ENCODE results near the gene PSMD13. TPM values are rescaled to one million over a fixed set of nuclear protein-coding genes. Genes with fewer than 3 reads are reported as not detected.

The PSMD13 gene
- total and polyA plus RNA-seq, 2 of the 13 experiments (the other 11 are each of a cell fraction or from before 2014, with no cell fraction given), result 83.0 to 117 TPM

GRCh38 chr11:284105-285020, 47.6 kb downstream of the PSMD13 start (continued):
- TF ChIP-seq ZNF180 (CRISPR knock-in tag; IDR thresholded peaks at IDR 0.05; ENCODE audit: borderline replicate concordance, low read depth) (no peak), KDM2A (CRISPR knock-in tag; IDR thresholded peaks at IDR 0.05; ENCODE audit: borderline replicate concordance, low read depth) (0 out of 2 replicates have a peak, but pooled peaks have one; percentile 26), TEAD3 (CRISPR knock-in tag; optimal IDR thresholded peaks at IDR 0.05; ENCODE audit: borderline replicate concordance) (no peak), RAD21 (CRISPR knock-in tag; IDR thresholded peaks at IDR 0.05) (no peak), TEAD2 (CRISPR knock-in tag; IDR thresholded peaks at IDR 0.05) (no peak), ZNF704 (CRISPR knock-in tag; IDR thresholded peaks at IDR 0.05; ENCODE audit: borderline replicate concordance) (no peak), ZNF274 (CRISPR knock-in tag; IDR thresholded peaks at IDR 0.05) (no peak), GPN1 (CRISPR knock-in tag; IDR thresholded peaks at IDR 0.05; ENCODE audit: borderline replicate concordance) (no peak), NFE2 (CRISPR knock-in tag; IDR thresholded peaks at IDR 0.05) (no peak), ZBTB26 (CRISPR knock-in tag; IDR thresholded peaks at IDR 0.05; ENCODE audit: borderline replicate concordance) (no peak), ZBTB33 (CRISPR knock-in tag; IDR thresholded peaks at IDR 0.05) (no peak), CCDC6 (CRISPR knock-in tag; IDR thresholded peaks at IDR 0.05) (no peak)

Data from HepG2 (cell line).